ENCODE data around the gene SLC39A1.

Gene SLC39A1

DNA sequence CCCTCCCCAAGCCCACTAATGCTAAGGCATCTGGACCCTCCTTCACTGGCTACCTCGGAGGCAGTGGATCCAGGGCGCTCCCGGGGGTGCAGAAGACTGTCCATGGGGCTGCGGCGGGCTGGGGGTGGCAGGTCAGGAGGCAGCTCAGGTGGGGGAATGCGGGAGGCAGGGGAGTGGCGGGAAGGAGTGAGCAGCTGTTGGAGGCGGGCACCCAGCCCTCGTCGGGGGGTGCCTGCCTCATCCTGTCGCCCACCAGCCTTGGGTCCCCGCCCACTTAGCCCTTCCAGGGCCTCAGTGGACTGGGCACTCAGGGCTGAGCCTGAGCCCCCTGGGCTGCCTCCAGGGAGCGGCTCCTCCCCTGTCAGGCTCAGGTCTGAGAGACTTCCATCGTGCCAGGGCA, 29.9 kb downstream of the SLC39A1 start:
- Mint-ChIP-seq H3K4me3 (no peak overlapping the region), H3K27me3 (no peaks in the 10 kb centered on the region), H3K9me3 (ENCODE audit: low read depth) (no peaks in the 10 kb centered on the region), H3K36me3 (peaks cover 8% of the 10 kb centered on the region), H3K4me1 (ENCODE audit: low read depth) (peaks cover 7% of the 10 kb centered on the region), H3K27ac (no peak overlapping the region)

DNA sequence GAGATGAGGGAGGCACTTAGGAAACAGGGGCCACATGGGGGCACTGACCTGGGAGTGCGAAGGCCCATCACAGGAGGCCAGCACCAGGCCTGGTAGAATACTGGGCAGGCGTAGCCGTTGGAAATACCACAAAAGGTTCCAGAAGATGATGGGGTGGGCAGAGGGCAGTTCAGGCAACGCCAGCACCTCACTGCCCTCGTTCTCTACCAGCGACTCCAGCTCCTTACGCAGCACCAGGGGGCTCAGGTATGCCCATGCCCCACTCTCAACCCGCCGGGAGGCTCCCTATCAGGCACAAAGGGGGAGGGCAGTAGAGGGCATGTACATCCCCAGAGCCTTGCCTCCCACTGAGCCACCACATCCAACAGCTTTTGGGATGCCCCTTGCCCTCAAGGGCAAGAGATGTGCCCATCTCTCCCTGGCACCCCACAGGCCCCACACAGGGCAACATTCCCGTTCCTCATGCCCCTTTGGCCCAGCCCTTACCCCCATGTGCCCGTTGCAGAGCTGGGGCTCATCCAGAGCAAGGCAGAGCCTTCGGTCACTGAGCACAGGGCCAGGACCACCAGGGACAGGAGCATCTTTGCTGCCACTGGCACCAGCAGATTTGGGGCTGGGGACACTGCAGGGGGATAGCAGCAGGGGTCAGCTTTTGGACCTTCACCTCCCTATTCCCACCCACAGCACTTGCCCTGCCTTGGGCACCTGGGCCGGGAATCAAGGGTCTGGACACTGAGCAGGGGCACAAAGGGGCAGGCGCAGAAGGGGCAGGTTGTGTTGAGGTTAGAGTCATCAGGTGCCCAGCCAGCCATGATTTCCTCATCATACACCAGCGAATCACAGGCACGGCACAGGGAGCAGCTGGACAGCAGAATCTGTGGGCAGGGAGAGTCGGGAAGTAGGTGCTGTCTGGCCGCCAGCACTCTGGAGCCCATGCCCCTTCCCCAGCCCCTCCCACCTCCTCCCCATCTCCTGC, 30.9 kb downstream of the SLC39A1 start:
- no peaks in the 10 kb centered on the region for H3K9me3 Mint-ChIP-seq (ENCODE audit: low read depth)
- H3K27ac Mint-ChIP-seq, result no peak overlapping the region
- no peak overlapping the region for H3K4me3 Mint-ChIP-seq
- no peaks in the 10 kb centered on the region for H3K27me3 Mint-ChIP-seq
- H3K36me3 Mint-ChIP-seq, result peaks cover 6% of the 10 kb centered on the region
- H3K4me1 Mint-ChIP-seq (ENCODE audit: low read depth), result peaks cover 12% of the 10 kb centered on the region

DNA sequence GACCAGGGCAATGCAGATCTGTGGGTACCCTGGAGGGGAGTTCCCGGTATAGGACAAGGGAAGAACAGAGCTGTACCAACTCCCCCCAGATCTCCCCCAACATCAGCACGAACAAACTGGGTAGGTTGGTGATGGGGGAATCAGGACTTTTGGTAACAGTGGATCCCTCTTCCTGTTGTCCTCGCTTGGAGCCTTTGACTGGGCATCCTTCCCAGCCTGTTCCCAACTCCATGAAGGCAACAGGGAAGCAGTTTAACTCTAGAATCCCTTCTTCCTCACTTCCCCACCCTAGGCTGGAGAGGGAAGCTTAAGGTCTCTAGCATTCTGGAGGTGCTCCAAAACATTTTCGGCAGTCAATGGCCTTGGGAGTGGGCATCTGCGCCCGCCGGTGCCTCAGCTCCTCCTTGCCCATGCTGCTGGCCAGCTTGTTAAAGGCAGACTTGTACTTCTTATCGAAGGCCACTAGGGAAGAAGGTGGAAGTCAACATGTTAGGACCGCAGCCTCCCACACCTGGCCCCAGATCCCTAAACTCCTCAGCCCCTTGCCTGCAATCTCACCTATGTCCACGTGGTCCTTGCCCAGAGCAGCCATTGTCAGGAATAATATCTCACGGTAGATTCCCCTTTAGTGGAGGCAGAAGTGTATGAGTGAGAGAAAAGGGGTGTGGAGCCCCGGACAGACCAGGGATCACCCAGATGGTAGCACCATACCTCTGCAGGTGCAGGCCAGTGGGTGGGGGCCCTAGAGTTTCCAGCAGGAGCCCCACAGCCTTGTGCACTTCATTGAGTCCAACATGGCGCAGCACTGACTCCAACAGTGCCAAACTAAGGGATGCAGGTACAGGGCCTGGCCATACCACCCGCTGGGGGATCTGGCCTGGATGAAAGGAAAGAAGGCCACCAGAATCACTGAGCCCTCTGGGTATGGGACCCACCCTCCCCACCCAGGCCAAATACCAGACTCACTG, 33.1 kb downstream of the SLC39A1 start:
- Mint-ChIP-seq H3K4me3 (no peak overlapping the region), H3K9me3 (ENCODE audit: low read depth) (no peaks in the 10 kb centered on the region)

DNA sequence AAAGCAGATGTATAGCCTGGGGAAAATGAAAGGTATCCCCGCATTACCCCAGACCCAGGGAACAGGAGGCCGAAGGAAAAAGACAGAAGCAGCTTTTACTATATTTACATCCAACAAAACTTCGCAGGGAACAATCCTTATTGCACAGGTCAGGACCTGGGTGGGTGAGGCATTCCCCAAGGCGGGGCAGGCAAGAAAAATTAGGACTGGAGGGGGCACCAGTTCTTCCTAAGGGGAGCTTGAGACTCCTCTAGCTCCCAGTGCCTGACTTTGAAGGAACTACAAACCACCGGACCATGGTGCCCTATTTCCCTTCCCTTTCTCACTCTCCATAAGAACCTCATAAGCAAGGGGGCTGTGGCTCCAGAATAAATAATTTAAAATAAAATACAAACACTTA, 33.9 kb downstream of the SLC39A1 start:
- Mint-ChIP-seq H3K4me1 (ENCODE audit: low read depth) (peaks cover 17% of the 10 kb centered on the region), H3K4me3 (no peak overlapping the region), H3K27me3 (no peaks in the 10 kb centered on the region), H3K27ac (no peak overlapping the region), H3K9me3 (ENCODE audit: low read depth) (no peaks in the 10 kb centered on the region), H3K36me3 (no peaks in the 10 kb centered on the region)

More for the DNA sequence above, 33.1 kb downstream of the SLC39A1 start:
- Mint-ChIP-seq H3K27ac (no peak overlapping the region), H3K36me3 (no peaks in the 10 kb centered on the region), H3K27me3 (no peaks in the 10 kb centered on the region), H3K4me1 (ENCODE audit: low read depth) (peaks cover 17% of the 10 kb centered on the region)

DNA sequence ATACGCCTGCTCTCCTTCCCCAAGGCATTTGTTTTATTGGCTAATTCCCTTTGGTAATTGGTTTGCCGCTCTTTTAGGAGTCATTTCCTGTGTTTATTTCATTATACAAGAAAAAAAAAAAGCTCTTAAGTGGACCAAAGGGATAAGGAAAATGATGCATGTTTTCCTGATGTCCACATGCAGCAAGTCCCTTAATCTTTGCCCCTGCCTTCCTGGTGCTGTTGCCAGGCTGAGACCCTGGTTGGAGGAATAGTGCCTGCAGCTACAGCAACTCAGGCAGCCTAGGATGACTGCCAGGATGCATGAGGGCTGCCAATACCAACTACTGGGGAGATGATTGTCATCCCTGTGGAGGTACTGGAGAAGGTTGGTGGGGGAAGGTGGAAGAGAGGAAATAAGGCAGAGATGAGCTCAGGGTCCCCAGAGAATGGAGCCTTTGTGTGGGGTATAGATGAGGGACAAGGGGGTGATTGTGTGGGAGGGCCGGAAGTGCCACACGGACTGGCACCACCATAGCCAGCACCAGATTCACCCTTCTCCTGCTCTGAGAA, 34.5 kb downstream of the SLC39A1 start:
- H3K9me3 Mint-ChIP-seq (ENCODE audit: low read depth), result no peaks in the 10 kb centered on the region
- no peaks in the 10 kb centered on the region for H3K36me3 Mint-ChIP-seq
- no peak overlapping the region for H3K4me3 Mint-ChIP-seq
- peaks cover 19% of the 10 kb centered on the region for H3K4me1 Mint-ChIP-seq (ENCODE audit: low read depth)
- peak overlapping the region; percentile 76 for H3K27ac Mint-ChIP-seq
- no peaks in the 10 kb centered on the region for H3K27me3 Mint-ChIP-seq

DNA sequence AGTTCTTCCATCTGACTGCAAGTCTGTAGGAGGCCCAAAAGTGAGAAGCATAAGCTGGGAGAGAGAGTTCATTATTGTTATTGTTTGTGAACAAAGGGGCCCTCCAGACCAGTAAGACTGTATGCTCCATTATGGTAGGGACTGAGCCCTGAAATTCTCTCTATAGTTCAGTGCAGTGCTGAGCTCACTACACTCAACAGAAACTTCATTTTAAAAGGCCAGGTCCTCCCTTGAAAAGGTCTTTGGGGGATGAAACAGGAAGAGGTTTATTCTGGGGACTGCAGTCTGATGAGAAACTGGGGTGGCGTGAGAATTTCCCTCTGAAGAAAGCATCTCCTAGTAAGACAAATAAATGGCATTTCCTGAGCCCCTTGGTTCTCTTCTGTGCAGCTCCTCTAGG, 35.1 kb downstream of the SLC39A1 start:
- H3K9me3 Mint-ChIP-seq (ENCODE audit: low read depth), result no peaks in the 10 kb centered on the region
- H3K27me3 Mint-ChIP-seq, result no peaks in the 10 kb centered on the region
- H3K4me3 Mint-ChIP-seq, result no peak overlapping the region
- peak overlapping the region; percentile 76 for H3K27ac Mint-ChIP-seq
- no peaks in the 10 kb centered on the region for H3K36me3 Mint-ChIP-seq
- peaks cover 21% of the 10 kb centered on the region for H3K4me1 Mint-ChIP-seq (ENCODE audit: low read depth)

DNA sequence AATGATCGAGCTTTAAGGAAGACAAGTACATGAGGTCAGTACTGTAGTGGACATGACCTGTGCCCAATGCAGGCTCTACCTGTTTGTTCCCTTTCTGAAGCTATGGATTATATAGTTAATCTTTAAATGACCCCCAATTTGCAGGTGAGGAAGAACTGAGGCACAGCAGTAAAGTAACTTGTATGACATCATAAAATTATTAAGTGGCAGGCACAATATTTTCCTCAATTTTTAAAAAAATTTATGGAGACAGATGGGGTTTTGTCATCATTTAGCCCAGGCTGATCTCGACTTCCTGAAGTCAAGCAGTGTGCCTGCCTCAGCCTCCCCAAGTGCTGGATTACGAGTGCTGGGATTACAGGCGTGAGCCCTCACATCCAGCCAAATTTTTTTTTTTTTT, 36.9 kb downstream of the SLC39A1 start:
- Mint-ChIP-seq H3K4me1 (ENCODE audit: low read depth) (peaks cover 24% of the 10 kb centered on the region), H3K27ac (no peak overlapping the region), H3K36me3 (no peaks in the 10 kb centered on the region), H3K27me3 (no peaks in the 10 kb centered on the region), H3K4me3 (no peak overlapping the region), H3K9me3 (ENCODE audit: low read depth) (no peaks in the 10 kb centered on the region)

DNA sequence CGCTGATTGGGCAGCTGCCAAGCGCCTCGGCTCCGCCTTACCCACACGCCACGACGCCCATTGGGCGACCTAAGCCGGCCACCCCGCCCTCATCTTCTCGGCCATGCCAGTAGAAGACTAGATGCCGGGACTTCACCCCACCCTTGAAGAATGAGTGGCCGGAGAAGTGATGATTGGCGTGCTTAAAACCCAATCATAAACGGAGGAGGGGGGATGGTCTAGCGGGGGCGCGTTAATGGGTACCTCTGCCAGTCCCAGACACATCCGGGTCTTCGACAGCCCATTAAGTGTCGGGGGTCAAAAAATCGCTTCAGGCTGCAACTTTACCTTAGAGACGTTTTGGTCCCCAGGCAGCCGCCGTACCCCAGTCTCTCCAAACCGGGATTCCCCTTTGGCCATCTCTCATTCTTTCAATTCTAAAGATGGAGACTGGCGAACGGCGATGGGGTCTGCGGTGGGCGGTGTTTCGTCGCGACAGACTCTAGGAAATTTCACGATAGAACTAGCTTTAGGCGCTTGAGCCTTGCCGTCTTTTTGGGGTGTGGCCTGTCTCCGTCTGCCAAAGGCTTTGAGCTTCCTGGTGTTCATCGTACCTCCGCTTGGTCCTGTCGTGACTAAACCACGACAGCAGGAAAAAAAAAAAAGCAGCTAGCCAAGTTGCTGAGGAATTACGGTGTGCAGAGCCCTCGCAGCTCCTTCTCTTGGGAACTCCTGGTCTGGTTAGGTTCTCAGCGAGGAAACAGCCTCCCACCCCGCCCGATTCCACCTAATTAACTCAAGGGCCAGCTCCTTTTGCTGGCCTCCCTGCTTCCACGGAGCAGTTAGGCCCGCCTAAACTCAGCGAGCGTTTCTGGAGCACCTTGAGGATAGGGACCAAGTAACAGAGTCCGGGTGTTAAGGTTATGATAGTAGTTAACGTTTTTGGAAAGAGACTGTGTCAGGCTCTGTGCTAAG, 40.1 kb downstream of the SLC39A1 start, which contains the start of gene GATAD2B:
GATAD2B (minus strand) TSS at position 1 of the 954 bp plus-strand sequence. CDS start 94,625 bp downstream, outside the sequence.
- Mint-ChIP-seq H3K27ac (peak within 1 kb of the TSS; percentile 94), H3K4me1 (ENCODE audit: low read depth) (peaks cover 44% of the 10 kb centered on the region), H3K27me3 (no peaks in the 10 kb centered on the region), H3K4me3 (peak within 1 kb of the TSS; percentile 95), H3K9me3 (ENCODE audit: low read depth) (no peaks in the 10 kb centered on the region), H3K36me3 (no peaks in the 10 kb centered on the region)

DNA sequence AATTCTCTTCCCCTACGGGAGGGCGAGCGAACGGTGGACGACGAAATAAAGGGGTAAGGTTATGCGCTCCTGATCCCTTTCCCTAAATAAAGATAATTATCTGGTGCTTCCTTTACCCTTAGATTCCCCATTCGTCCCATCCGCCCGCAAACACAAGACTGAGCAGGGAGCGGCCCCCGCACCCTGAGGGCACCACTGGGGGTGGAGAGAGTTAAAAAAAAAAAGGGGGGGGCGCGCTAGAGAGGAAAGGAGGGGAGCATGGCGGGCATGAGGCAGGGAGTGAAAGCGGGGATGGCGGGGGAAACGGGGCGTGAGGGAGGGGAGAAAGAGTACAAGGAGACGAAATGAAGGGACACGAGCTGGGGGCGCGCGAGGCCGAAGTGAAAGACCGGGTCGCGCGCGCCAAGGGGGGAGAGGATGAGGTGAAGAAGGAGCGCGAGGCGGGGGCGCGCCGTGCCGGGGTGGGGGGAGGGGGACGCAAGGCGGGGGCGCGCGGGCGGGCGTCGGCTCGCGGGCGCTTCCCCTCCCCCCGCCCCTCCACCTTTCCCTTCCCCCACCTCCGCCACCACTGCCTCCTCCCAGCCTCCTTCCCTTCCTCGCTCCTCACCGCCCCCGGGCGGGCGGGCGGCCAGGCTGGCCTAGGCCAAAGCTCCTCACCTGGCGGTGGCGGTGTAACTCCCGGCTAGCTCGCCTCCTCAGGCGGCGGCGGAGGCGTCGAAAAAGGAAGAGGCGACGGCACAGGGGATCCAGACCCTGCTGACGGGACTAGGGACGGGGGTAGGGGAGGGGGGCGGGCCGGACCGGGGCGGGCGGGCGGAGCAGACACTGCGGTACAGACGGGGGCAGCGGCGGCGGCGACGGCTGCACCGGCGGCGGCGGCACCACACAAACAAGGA, 41.0 kb downstream of the SLC39A1 start:
- no peaks in the 10 kb centered on the region for H3K9me3 Mint-ChIP-seq (ENCODE audit: low read depth)
- H3K4me1 Mint-ChIP-seq (ENCODE audit: low read depth), result peaks cover 50% of the 10 kb centered on the region
- no peaks in the 10 kb centered on the region for H3K36me3 Mint-ChIP-seq
- H3K4me3 Mint-ChIP-seq, result peak overlapping the region; percentile 95
- peak overlapping the region; percentile 94 for H3K27ac Mint-ChIP-seq
- no peaks in the 10 kb centered on the region for H3K27me3 Mint-ChIP-seq

DNA sequence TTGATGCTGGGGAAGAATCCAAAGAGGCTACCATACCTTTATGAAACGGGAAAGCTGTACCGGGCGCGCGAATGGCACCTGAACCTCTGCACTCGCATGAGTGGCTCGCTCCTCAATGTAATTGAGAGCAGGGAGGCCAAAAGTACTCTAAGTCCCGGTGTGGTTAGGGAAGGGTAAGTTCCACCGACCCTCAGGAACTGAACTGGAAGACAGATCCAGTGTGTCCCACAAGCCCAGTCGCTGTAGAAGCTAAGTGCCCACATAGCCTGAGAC, 41.6 kb downstream of the SLC39A1 start:
- no peaks in the 10 kb centered on the region for H3K9me3 Mint-ChIP-seq (ENCODE audit: low read depth)
- H3K27me3 Mint-ChIP-seq, result no peaks in the 10 kb centered on the region
- H3K27ac Mint-ChIP-seq, result peak overlapping the region; percentile 94
- H3K36me3 Mint-ChIP-seq, result no peaks in the 10 kb centered on the region
- H3K4me3 Mint-ChIP-seq, result peak overlapping the region; percentile 95
- peaks cover 50% of the 10 kb centered on the region for H3K4me1 Mint-ChIP-seq (ENCODE audit: low read depth)

DNA sequence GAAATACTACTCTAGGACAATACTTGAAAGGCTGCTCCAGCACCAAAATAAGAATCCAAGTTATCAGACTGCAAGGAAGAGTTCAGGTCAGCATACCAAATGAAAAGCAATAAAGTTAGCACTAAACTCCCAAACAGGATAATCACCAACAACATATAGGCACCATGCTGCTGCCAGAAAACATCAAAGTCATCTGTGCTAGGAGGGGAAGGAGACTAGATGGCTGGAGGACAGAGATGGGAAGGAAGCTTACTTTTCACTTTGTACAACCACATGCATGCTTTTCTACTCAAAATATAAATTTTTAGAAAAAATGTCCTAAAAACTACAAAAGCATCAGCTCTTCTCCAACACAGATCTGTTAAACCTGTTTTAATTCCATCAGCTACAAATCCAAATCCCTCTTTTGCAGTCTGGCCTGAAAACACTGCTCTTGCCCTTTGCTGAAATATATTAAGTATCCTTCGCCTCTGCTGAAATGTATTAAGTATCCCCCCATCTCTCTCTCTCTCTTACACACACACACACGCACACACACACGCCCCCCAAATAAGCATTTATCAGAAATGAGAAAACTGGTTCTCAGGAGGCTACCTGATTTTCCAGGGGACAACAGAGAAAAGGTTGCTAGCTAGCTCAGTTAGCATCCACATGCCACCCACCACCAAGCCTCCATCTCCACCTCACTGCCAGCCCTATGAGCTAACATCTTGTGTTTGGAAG, 42.1 kb downstream of the SLC39A1 start:
- no peaks in the 10 kb centered on the region for H3K27me3 Mint-ChIP-seq
- H3K36me3 Mint-ChIP-seq, result peaks cover 1% of the 10 kb centered on the region
- peak overlapping the region; percentile 95 for H3K4me3 Mint-ChIP-seq
- H3K9me3 Mint-ChIP-seq (ENCODE audit: low read depth), result no peaks in the 10 kb centered on the region
- H3K4me1 Mint-ChIP-seq (ENCODE audit: low read depth), result peaks cover 53% of the 10 kb centered on the region
- peak overlapping the region; percentile 94 for H3K27ac Mint-ChIP-seq

DNA sequence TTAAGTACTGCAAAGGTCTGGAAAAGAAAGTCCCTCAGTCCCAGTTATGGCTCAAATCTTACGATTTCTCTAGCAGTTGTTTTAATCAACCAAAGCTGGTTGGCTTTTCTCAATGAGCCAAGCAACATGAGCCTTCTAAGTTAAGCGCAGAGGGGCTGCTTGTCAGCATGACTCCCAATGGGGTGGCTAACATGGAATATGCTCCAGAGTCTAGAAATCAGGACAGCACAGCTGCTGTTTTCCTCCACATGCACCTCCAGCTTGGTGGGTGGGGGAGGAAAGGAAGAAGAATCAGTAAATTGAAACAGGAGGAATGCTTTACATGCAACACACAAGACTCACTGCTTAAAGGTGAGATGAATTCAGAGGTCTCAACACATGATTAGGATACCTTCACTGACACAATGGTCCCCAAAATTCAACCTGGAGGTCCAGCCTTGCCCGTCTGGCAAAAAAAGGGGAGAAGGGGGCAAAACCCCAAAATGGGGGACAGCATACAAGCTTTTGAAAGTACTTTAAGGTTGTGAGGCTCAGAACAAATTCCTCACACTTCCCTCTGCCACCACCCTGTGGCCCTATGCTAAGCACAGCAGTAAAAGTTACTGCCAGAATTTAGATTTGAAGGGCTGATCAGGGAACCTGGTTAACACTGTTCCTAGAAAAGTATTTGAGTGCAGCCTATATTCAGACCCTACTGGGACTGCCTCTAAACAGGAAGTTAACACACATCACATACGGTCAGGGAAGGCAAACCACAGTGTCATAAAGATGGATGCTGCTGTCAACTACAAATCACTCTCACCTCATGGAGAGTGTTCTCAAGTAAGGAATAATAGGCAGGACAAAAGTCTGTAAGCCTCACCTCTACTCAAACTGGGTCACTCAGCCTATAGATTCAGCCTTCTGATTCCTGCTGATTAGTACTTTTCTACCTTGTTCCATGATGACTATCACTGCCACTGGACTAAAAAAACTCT, 43.2 kb downstream of the SLC39A1 start:
- H3K27me3 Mint-ChIP-seq, result no peaks in the 10 kb centered on the region
- H3K9me3 Mint-ChIP-seq (ENCODE audit: low read depth), result no peaks in the 10 kb centered on the region
- peaks cover 56% of the 10 kb centered on the region for H3K4me1 Mint-ChIP-seq (ENCODE audit: low read depth)
- H3K27ac Mint-ChIP-seq, result peak overlapping the region; percentile 94
- peak overlapping the region; percentile 95 for H3K4me3 Mint-ChIP-seq
- peaks cover 2% of the 10 kb centered on the region for H3K36me3 Mint-ChIP-seq

Data from activated naive CD8-positive, alpha-beta T cell (primary cell).